ENCODE measurements around the gene ZMYND11.

The ZMYND11 gene

GRCh38 chr10:201328-201771 is 66.1 kb downstream of the ZMYND11 start:
- no peak for DNase-seq

DNA sequence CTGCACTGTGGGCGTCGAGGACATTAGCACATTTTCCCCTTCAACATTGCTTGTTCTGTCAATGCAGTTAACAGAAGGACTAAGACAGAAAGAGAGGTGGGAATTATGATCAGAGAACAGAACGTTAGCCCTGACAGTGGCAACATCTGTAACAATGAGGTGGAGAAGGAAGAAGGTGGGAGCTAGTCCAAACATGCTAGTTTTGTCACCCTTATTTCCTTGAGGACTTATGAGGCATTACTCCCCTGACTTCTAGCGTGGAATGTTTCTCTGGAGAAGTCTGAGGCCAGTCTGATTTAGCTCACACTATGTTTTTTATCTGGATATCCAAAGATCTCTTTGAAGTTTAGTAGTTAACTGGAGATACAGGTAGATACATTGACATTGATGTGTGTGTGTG is 73.4 kb downstream of the ZMYND11 start:
- DNase-seq = no peak

GRCh38 chr10:209357-209756 is 74.1 kb downstream of the ZMYND11 start:
- DNase-seq = no peak

DNA sequence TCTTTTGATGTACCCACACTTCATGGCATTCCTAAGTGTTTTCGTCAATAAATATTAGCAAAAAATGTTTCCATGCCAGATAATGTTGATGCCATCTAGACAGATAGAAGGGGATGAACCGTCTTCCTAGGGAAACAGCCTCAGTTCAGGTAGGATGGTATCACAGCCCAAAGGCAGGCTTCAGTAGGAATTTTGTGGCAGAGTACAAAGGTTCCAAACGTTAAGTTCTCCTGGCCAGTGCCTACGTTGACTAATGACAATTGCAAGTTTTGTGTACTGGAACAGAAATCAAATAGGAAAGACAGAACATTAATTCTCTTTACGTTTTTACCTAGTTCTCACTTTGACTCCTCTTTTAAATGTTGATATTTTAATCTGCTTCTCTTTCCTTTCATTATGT is 75.0 kb downstream of the ZMYND11 start:
- DNase-seq = no peak

DNA sequence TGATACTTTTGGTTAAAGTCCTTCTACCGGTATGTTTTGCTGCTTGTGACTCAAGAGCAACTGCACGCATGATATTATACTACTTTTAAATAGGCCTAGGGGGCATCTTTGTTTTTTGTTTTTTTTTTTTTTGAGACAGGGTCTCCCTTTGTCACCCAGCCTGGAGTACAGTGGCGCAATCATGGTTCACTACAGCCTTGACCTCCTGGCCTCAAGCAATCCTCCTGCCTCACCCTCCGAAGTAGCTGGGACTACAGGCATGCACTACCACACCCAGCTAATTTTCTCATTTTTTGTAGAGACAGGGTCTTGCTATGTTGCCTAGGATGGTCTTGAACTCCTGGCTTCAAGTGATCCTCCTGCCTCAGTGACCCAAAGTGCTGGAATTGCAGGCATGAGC is 80.2 kb downstream of the ZMYND11 start:
- no peak for DNase-seq

- DNase-seq = no peak
Measured at GRCh38 chr10:218798-219197, 83.5 kb downstream of the ZMYND11 start.

DNA sequence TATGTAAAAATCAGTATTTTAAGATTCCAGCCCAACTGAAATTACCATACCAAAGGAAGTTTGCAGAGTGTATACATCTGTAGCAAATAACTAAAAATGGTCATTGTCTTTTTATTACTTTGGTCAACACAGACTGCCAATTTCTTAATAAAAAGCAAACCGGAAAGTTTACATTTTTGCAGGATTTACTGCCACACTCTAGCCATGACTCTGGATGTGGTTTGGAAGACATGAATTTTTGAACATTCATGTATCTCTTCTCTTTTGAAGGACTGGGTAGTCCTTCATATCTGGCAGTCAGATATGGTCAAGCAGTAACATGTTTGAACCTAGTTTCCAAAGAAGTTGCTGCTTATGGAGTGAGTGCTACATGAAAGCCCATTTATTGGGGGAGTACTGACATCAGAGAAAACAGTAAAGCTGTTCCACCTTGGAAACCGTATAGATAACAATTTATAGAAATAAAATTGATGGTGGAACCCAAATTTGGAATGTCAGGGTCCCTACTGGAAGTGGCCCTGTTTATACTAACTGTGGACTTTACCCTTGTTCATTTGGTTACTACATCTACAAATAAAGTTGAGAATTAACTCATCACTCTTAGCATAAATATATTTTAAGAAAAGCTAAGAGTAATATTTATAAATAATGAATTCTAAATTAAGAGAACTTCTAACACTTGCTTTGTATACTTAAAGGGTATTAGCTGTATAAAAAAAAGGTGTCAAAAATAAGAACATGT is 84.6 kb downstream of the ZMYND11 start:
- no peak for DNase-seq

DNA sequence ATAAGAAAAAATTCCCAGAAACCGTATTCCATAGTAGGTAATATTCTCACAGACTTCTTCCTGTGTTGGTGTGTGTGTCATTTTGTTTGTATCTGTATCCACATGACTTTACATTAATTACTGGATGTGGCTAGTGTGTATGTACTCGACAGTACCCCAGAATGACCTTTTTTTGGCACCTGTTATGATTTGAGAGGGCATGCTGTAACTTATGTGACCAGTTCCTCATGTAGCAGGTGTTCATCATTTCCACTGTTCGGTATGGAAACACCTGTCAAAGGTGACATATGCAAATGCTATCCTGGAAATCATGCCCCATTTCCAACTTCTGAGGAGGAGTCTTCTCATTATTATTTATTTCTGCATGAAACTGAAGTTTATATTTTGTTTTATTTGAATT is 89.3 kb downstream of the ZMYND11 start:
- no peak for DNase-seq

GRCh38 chr10:226018-226417 is 90.8 kb downstream of the ZMYND11 start:
- no peak for DNase-seq

DNA sequence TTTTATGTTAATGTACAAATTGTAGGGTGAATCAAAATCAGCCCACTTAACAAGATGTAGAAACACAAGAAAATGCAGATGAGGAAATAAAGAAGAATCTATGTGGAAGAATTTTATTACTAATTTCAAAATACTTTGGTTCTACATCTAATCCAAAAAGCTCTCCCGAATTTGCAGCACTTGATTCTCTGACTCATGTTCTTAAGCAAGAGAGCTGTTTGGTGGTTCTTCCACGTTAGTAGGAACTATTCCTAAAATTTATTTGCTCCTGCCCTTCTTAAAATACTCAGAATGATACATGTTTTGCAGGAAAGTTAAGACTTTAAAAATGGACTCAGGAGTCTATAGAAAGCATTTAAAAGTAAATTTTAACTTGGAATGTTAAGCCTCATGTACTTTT is 91.8 kb downstream of the ZMYND11 start:
- no peak for DNase-seq

DNA sequence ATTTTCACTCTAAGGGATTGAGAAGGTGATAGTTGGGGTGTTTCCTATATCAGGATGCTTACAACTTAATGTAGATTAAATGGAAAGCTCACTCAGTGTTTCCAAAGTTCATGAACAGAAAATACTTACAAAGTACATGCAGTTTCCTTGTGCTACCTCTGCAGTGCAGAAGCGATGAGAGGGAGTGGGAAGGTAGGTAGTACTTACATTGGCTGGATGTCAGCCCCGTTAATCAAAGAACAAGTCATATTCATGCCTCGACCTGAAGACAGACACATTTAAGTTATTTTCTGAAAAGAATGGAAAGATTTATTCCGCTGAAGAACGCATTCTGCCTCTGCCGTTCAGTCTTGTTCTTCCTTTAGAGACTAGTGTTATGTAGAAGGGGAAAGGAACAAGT is 93.1 kb downstream of the ZMYND11 start:
- DNase-seq = no peak

DNA sequence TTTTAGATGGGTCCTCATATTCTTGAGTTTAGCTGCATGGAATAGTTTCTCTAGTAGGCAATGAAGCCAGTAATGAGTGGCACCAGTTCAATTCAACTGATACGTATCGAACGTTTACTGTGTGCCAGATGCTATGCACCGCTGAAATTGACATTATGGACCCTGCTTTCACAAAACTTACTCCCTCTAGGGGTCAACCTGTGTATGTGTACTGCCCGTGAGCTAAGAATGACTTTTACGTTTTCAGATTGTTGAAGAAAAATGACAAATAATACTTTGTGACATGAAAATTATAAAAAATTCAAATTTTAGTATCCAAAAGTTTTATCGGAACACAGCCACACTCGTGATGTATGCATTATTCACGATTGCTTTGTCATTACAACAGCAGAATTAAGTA is 95.5 kb downstream of the ZMYND11 start:
- no peak for DNase-seq

DNA sequence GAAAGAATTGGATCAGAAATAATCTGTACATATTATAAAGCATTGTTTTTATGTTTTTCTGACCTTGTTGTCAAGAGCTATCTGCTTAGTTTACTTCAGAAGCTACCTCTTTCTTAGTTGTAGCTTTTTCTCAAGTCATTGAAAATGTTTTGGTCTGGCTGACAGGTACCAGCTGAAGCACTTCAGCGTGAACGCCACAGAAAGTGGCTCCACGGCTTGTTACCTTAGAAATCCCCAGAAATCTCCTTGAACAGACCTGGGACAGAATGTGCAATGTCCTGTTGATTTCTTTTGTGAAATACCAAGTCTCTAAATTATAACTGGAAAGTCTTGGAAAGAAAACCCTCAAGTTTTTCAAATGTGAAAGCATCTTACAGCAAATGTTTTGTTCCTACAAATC is 96.8 kb downstream of the ZMYND11 start:
- DNase-seq = no peak

GRCh38 chr10:232878-233277 is 97.6 kb downstream of the ZMYND11 start:
- DNase-seq = no peak

DNA sequence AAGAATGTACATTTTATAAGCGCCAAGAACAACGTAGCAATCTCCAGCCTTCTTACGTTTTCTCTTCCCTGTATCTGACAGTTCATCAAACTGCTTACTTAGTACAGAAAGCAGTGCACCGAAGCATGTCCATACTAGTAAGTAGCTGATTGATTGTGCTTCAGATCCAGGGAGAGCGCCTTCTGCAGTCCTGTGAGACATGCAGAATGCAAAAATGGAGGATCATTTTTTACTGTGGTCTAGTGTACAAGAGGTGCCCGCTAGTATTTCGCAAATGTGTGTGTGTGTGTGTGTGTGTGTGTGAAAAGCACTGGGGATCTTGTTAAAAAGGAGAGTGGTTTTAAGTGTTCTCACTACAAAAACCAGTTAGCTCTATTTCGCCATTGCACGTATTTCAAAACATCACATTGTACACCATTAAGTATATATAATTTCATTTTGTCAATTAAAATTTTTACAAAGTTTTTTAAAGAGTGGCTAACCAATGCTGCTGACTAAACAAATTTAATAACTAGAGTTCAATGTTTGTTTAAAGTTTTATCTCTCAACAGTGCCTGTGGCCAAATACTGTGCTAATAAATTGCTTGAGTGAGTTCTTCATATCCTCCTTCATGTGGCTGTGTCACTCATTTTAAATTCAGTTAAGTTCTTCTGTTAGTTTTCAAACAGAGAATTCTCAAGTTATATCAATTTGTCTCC is 99.6 kb downstream of the ZMYND11 start:
- no peak for DNase-seq

DNA sequence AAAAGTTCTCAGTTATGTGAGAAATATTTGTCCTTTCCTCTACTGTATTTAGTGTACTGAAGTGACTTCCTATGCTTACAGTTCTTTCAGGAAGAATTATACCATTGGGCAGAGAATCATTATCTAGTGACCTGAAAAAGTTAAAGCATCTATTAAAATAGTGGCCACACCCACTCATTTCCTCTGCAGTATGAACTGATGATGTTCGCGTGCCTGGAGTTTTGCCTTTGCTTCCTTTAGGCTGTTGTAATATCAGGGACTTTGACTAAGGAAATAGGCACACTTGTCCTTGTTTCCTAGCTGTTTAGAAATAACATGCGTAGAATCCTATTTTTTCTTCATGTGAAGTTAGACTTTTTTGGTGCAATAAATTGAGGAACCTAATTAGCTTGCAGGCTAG is 100.7 kb downstream of the ZMYND11 start:
- no peak for DNase-seq

- no peak for DNase-seq
Measured at GRCh38 chr10:239109-239508, 103.9 kb downstream of the ZMYND11 start.

GRCh38 chr10:241451-241850 is 106.2 kb downstream of the ZMYND11 start:
- no peak for DNase-seq

GRCh38 chr10:241966-242643 is 106.8 kb downstream of the ZMYND11 start:
- DNase-seq = no peak

GRCh38 chr10:244227-244626 is 109.0 kb downstream of the ZMYND11 start:
- DNase-seq = no peak

DNA sequence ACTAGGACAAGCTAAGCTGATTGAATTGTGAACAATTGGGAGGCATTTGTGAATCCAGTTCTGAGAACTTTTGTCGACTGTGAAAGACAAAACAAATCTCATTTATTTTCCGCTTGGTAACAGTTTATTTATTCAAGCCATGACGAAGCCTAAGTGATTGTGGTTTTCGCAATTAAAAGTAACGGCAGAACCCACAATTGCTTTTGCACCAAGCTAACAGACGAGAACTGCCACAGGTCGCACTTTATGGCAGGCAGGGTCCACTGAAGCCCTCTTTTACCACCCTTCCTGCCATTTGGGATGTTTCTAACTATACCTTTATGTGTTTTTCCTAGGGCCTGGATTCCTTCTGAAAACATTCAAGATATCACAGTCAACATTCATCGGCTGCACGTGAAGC is 111.2 kb downstream of the ZMYND11 start:
- no peak for DNase-seq

- DNase-seq = no peak
Measured at GRCh38 chr10:247480-247879, 112.2 kb downstream of the ZMYND11 start.

DNA sequence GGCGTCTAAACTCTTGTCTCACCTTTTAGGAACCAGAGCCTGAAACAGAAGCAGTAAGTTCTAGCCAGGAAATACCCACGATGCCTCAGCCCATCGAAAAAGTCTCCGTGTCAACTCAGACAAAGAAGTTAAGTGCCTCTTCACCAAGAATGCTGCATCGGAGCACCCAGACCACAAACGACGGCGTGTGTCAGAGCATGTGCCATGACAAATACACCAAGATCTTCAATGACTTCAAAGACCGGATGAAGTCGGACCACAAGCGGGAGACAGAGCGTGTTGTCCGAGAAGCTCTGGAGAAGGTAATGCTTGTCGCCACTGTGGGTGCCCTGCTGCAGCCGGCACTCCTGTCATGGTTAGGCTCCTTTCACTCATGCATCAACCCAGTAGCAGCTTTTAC is 113.1 kb downstream of the ZMYND11 start:
- no peak for DNase-seq

DNA sequence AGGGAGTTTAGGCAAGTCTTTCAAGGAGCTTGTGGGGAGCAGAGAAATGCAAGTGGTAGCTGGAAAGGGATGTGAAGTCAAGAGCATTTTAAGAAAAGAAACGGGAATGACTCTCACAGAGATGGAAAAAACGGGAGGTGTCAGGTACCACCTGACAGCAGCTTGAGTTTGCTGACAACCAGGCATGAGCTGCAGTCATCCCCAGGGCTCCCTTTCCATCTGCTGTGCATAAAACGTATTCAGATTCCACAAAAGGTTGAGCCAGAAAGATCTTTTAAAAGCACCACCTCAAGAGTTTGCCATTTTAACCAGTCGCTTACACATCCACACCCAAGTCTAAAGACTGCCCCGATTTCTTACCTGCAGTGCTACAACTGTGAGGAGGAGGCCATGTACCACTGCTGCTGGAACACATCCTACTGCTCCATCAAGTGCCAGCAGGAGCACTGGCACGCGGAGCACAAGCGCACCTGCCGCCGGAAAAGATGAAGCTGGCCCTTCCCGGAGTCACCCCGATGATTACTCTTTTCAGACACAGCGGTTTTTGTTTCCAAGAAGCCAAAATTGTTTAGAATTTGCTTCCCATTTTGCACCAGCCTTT is 116.8 kb downstream of the ZMYND11 start:
- DNase-seq = no peak
